ENCODE data around the gene LRRC30.

Gene LRRC30

DNA sequence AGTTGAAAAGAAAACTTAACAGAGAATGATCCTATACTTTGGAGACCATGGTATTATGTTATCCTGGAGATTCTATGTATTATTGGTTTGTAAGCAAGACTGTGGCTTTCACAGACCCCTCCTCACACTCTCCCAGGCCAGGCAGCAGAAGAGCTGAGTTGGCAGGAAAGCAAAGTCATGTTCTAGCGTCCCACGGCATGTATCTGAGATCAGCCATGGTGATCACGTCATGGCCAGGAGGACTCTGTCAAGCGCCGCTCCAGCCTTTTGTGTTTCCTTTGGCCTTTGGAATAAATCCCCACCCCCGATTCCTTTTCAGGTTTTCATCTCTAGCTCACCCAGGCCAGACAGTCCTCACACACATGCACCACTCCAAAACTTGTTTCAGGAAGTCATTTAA, 39.1 kb downstream of the LRRC30 start:
- Histone ChIP-seq H3K9ac (ENCODE audit: low read length) (no peak overlapping the region), H3K36me3 (ENCODE audit: control insufficient read depth, insufficient read depth, low read length, severe bottlenecking) (no peaks in the 10 kb centered on the region), H3K27me3 (replicated peaks; ENCODE audit: control insufficient read depth, insufficient read depth, low read length) (no peaks in the 10 kb centered on the region), H3K4me3 (ENCODE audit: low read length) (no peak overlapping the region), H3K4me1 (ENCODE audit: control insufficient read depth, insufficient read depth, low read length) (peaks cover 18% of the 10 kb centered on the region), H3K9me3 (ENCODE audit: control insufficient read depth, low read length) (no peaks in the 10 kb centered on the region)
- no peak for DNase-seq (ENCODE audit: low read depth)

DNA sequence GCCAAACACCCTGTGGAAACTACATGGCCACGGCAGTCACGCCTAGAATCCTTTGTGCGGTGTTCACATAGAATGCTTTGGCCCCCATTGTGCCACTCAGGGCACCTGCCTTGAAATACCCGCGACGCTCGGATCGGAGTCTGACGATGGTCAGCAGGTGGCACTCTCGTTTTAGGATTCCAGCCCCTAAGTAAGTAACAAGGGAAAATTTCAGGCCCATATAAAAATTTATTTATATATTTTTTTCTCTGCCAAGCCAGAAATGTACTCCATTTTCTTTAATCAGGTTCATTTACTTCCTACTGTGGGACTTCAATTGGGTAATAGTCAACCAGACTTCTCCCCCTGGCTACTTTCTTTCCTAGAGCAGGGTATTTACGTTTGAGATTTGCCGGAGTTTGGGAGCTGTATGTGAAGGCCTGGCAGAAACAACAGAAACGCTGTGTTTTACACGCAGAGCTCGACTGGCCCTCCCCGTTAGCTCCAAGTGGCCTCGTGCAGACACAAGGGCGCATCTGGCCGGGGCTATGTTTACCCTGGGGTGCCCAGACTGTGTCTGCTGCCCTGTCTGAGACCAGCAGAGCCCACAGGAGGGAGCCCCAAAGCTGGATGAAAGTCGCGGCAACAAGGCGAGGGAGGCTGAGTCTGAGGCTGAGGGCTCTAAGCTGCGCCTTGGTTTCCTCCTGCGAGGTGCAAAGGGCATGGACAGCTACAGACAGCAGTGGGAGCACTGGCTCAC, 41.6 kb downstream of the LRRC30 start:
- Histone ChIP-seq H3K27me3 (replicated peaks; ENCODE audit: control insufficient read depth, insufficient read depth, low read length) (peaks cover 1% of the 10 kb centered on the region), H3K9me3 (ENCODE audit: control insufficient read depth, low read length) (no peaks in the 10 kb centered on the region), H3K4me3 (ENCODE audit: low read length) (peak overlapping the region; percentile 39), H3K4me1 (ENCODE audit: control insufficient read depth, insufficient read depth, low read length) (peaks cover 18% of the 10 kb centered on the region), H3K9ac (ENCODE audit: low read length) (peak overlapping the region; percentile 56), H3K36me3 (ENCODE audit: control insufficient read depth, insufficient read depth, low read length, severe bottlenecking) (no peaks in the 10 kb centered on the region)
- peak; percentile 94 for DNase-seq (ENCODE audit: low read depth)

DNA sequence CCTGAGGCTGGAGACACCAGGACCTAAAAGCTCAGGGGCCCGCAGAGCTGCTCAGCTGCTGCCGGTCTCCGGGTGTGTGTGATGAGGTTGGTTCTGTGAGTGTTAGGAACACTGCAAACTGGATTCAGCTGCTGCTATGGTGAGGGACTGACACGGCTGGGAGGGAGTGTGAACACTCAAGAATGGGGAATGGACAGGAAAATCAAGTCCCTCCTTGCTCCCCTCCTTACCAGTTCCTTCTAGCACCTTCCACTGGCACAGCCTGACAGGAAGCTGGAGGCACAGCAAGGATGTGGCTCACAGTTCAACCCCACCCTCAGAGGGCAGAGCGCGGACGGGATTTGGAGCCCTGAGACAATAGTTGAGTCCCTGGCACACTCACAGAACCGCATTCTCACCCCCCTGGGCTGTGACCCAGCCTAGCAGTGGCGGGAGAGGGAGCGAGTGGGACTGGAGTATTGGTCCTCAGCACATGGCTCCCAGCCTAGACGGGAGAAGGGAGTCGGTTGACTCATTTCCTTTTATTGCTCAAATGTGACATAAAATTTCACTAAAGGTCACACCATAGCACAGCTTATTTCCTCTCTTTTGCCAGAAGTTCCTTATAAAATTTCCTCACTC, 42.5 kb downstream of the LRRC30 start:
- peaks cover 10% of the 10 kb centered on the region for H3K27me3 ChIP-seq (replicated peaks; ENCODE audit: control insufficient read depth, insufficient read depth, low read length)
- DNase-seq (ENCODE audit: low read depth): peak; percentile 13
- peak overlapping the region; percentile 39 for H3K4me3 ChIP-seq (ENCODE audit: low read length)
- H3K9ac ChIP-seq (ENCODE audit: low read length): peak overlapping the region; percentile 56
- peaks cover 18% of the 10 kb centered on the region for H3K4me1 ChIP-seq (ENCODE audit: control insufficient read depth, insufficient read depth, low read length)
- H3K36me3 ChIP-seq (ENCODE audit: control insufficient read depth, insufficient read depth, low read length, severe bottlenecking): no peaks in the 10 kb centered on the region
- no peaks in the 10 kb centered on the region for H3K9me3 ChIP-seq (ENCODE audit: control insufficient read depth, low read length)

DNA sequence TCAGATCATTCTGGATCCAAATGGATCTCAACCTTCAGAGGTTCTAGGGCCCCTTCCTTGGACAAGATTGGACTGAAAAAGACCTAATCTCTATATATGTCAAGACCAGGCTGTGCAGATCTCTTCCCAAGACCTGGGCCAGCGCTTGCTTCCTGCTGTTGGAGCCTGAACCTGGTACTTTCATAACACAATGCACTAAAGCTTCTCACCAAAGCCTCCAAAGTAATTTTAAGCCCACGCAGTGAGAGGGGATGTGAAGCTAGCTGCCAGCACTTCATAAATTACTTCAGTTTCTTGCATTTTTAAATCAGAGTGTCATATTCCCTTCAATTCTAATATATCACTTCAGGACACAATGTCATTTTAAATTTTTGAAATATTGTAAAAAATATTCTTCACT, 50.7 kb downstream of the LRRC30 start:
- H3K27me3 ChIP-seq (replicated peaks; ENCODE audit: control insufficient read depth, insufficient read depth, low read length): peaks cover 21% of the 10 kb centered on the region
- DNase-seq (ENCODE audit: low read depth): no peak
- H3K36me3 ChIP-seq (ENCODE audit: control insufficient read depth, insufficient read depth, low read length, severe bottlenecking): no peaks in the 10 kb centered on the region
- H3K9ac ChIP-seq (ENCODE audit: low read length): no peak overlapping the region
- H3K4me3 ChIP-seq (ENCODE audit: low read length): no peak overlapping the region
- no peaks in the 10 kb centered on the region for H3K4me1 ChIP-seq (ENCODE audit: control insufficient read depth, insufficient read depth, low read length)
- peaks cover 3% of the 10 kb centered on the region for H3K9me3 ChIP-seq (ENCODE audit: control insufficient read depth, low read length)

Data from adipocyte (in vitro differentiated cells).